Measurements from ENCODE around the gene MYO1D.
A peak's percentile ranks its signal among the peaks of the same experiment; 100 is the strongest.

Gene MYO1D

DNA sequence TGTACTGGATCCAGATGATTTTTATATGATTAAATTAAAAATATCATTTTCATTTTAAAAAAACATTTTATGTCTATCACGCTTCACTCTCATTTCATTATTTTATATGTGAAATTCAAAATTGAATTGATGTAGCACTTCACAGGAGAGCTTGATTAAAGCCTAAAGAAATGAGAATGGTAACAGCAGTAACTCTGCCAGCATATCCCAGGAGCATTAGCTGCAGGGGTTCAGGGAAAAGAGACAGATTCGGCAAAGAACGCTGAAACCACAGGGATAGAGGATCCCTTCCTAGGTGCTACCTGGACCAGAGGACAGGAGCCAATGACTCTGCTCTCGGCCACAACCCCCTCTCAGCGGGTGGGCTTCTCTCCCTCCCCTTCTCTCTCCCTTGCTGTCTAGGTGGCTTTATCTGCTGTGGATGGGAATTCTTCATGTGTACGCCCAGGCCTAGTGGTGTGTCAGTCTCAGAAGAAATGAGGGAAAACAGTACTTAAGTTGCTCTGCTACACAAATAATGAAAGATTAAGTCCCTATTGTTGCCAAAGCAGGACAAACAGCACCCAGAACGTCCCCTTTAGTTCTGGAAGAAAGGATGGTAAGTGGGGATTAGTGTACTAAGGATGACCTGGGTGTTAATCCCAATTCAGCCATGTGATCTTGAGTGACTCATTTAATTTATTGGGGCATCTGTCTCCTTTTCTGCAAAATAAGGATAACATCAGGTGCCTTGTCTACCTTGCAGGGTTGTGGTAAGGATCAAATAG lies 266.9 kb downstream of the MYO1D start:
- no peak overlapping the region for H3K4me3 ChIP-seq (replicated peaks in 1 of 2; ENCODE audit: low read depth in 2 of 2, low read length in 2 of 2)
- TF ChIP-seq, protein P1, sequence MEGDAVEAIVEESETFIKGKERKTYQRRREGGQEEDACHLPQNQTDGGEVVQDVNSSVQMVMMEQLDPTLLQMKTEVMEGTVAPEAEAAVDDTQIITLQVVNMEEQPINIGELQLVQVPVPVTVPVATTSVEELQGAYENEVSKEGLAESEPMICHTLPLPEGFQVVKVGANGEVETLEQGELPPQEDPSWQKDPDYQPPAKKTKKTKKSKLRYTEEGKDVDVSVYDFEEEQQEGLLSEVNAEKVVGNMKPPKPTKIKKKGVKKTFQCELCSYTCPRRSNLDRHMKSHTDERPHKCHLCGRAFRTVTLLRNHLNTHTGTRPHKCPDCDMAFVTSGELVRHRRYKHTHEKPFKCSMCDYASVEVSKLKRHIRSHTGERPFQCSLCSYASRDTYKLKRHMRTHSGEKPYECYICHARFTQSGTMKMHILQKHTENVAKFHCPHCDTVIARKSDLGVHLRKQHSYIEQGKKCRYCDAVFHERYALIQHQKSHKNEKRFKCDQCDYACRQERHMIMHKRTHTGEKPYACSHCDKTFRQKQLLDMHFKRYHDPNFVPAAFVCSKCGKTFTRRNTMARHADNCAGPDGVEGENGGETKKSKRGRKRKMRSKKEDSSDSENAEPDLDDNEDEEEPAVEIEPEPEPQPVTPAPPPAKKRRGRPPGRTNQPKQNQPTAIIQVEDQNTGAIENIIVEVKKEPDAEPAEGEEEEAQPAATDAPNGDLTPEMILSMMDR (IDR thresholded peaks at IDR 0.05; ENCODE audit: low read depth, low read length): no peak
- no peak for DNase-seq (ENCODE audit: low read depth in 2 of 2)

DNA sequence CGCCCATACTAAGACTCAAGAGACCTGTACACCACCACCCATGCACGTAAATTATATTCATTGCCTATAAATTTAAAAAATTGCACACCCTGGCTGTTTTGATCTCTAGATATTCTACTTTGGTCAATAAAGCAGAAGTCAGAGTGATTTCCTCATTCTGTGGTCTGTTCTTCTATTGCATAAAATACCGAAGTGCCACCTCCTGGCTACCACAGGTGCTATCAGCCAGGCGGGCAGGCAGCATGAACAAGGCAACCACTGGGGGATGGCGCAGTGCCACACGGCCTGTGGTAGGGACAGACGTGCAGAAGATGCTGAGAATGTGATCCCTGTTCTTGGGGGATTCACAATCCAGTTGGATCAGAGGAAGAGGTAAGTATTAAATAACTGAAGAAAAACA lies 267.8 kb downstream of the MYO1D start:
- TF ChIP-seq, protein P1 (IDR thresholded peaks at IDR 0.05; ENCODE audit: low read depth, low read length): no peak
- no peak overlapping the region for H3K4me3 ChIP-seq (replicated peaks in 1 of 2; ENCODE audit: low read depth in 2 of 2, low read length in 2 of 2)
- peak in 1 of 2 donors; percentile 22 for DNase-seq (ENCODE audit: low read depth in 2 of 2)

DNA sequence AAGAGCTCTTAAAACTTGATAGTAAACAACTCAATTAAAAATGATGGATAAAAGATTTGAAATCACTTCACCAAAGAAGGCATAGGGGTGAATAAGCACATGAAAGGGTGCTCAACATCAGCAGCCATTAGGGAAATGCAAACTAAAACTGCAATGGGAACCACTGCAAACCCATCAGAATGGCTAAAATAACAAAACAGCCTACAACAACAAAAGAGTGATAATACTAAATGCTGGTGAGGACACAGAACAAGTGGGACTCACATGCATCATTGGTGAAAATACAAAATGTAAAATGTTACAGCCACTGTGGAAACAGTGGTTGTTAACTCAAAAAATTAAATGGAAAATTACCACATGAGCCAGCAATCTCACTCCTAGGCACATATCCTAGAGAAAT lies 268.7 kb downstream of the MYO1D start:
- TF ChIP-seq, protein P1 (IDR thresholded peaks at IDR 0.05; ENCODE audit: low read depth, low read length): no peak

DNA sequence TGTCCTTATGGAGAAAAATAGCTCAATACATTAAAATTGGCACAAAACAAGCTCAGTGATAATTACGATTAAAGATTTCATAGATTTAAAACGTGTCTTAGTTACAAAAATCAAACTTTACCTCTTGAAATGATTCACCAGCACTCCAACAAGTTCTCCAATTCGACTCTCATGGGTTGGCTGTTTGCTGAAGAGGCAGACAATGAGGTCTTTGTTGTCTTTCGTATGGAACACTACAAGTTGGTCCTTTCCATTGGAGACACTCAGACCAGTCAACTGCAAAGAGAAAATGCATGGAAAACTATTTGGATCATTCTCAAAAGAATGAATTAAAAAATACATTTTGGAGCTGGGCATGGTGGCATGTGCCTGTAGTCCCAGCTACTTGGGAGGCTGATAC lies 272.0 kb downstream of the MYO1D start:
- no peak for DNase-seq (ENCODE audit: low read depth in 2 of 2)
- H3K4me3 ChIP-seq (replicated peaks in 1 of 2; ENCODE audit: low read depth in 2 of 2, low read length in 2 of 2): no peak overlapping the region
- TF ChIP-seq, protein P1 (IDR thresholded peaks at IDR 0.05; ENCODE audit: low read depth, low read length): no peak

More for the DNA sequence above, 268.7 kb downstream of the MYO1D start:
- no peak for DNase-seq (ENCODE audit: low read depth in 2 of 2)
- H3K4me3 ChIP-seq (replicated peaks in 1 of 2; ENCODE audit: low read depth in 2 of 2, low read length in 2 of 2): no peak overlapping the region

DNA sequence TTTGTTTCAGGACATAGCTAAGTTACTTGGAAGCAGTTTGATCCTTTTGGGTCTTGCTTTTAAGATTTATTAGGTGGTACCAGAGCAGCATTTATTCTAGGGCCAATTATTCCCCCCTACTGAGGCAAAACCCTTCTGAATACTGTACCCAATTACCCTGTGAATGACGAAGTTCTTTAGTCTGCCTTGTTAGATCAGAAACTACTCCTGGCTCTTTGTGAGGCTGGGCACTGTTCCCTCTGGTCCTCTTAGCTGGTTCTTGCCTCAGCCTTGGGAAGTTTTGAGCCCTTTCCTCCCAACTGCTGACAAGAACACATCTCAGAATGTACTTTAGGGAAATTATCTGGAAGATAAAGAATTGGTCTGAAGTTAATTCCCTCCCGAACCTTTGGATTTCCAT lies 274.5 kb downstream of the MYO1D start:
- no peak overlapping the region for H3K4me3 ChIP-seq (replicated peaks in 1 of 2; ENCODE audit: low read depth in 2 of 2, low read length in 2 of 2)
- no peak for DNase-seq (ENCODE audit: low read depth in 2 of 2)
- TF ChIP-seq, protein P1 (IDR thresholded peaks at IDR 0.05; ENCODE audit: low read depth, low read length): no peak

DNA sequence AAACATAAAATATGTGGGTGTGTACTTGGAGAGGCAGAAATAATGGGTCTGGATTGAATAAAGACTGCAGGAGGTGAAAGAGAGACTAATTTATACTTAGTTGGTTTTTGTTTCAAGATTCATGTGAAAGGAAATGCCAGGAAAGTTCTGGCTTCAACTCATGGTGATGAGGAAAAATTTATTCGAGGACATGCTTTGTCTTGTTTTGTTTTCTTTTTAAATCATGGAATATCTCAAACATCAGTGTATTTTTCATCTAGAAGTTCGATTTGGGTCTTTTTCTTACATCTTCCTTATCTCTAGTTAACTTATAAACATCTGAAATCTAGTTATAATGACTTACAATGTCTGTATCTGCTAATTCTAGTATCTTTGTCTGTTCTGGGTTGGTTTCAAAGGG lies 275.1 kb downstream of the MYO1D start:
- TF ChIP-seq, protein P1 (IDR thresholded peaks at IDR 0.05; ENCODE audit: low read depth, low read length): no peak
- no peak for DNase-seq (ENCODE audit: low read depth in 2 of 2)

DNA sequence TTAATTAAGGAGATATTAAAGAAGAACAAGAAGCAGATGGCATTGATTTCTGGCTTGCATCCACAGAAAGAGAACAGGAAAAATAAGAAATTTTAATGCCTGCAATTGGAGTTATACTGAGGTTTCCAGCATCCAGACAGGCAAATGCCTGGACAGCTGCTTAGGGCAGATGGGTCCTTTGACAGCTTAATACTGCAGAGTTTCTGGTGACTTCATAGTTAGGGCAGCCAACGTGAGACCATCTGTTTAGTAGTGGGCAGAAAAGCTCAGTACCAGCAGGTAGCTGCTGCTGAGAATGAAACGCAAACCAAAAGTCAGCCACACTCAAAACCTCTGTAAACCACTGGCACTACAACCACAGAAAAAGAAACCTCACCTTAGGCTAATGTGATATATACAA lies 280.3 kb downstream of the MYO1D start:
- H3K4me3 ChIP-seq (replicated peaks in 1 of 2; ENCODE audit: low read depth in 2 of 2, low read length in 2 of 2): no peak overlapping the region
- peak in 1 of 2 donors; percentile 5 for DNase-seq (ENCODE audit: low read depth in 2 of 2)
- TF ChIP-seq, protein P1 (IDR thresholded peaks at IDR 0.05; ENCODE audit: low read depth, low read length): no peak

More for the DNA sequence above, 275.1 kb downstream of the MYO1D start:
- H3K4me3 ChIP-seq (replicated peaks in 1 of 2; ENCODE audit: low read depth in 2 of 2, low read length in 2 of 2): no peak overlapping the region
